GM18867 (cell line): ENCODE results near the gene DNASE1.
"Not testable (repeated sequence)": the region's sequence is repeated elsewhere in the genome, so short reads cannot be mapped to it uniquely, and the experiment has no call there.

ENCODE experiments used
- ATAC-seq: cut with Tn5 transposase; IDR thresholded peaks from one replicate; pipeline ENCODE4 v1.9.1; 2021; ENCODE audit warnings: mild to moderate bottlenecking, moderate library complexity; ENCODE audit not compliant: unreplicated experiment

DNASE1 gene

GRCh38 chr16:3640632-3641501, 13.6 kb upstream of the DNASE1 start:
- ATAC-seq = no peak

- ATAC-seq = no peak
These were observed 12.6 kb upstream of the DNASE1 start for GRCh38 chr16:3641801-3642396.

- ATAC-seq = no peak
These were observed 11.9 kb upstream of the DNASE1 start for GRCh38 chr16:3642397-3643094.

DNA sequence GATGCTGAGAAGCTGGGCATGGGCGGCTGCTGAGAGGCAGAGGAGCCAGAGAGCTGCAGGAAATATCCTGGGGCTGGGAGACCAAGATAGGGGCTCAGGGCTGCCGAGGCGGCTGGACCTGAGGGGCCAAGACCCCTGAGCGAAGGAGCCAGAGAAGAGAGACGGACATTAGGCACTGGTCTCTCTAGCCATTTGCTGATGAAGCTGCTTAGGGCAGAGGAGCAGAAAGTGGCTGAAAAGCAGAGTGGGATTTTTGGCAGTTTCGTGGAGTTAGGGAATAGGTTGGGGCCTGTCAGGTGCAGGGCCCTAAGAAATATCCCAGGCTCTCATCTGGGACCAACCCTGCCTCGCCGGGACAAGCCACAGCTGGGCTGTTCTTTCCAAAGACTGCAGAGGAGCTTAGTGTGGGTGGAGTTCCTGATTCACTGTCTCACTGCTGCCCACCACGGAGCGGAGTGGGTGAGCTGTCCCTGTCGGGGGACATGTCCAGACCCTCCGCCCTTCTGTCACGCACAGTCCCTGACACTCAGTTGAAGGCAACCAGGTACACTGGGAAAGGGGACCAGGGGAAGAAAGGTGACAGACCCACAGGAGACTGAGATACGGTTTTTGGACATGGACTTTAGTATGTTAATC, 11.3 kb upstream of the DNASE1 start:
- no peak for ATAC-seq

DNA sequence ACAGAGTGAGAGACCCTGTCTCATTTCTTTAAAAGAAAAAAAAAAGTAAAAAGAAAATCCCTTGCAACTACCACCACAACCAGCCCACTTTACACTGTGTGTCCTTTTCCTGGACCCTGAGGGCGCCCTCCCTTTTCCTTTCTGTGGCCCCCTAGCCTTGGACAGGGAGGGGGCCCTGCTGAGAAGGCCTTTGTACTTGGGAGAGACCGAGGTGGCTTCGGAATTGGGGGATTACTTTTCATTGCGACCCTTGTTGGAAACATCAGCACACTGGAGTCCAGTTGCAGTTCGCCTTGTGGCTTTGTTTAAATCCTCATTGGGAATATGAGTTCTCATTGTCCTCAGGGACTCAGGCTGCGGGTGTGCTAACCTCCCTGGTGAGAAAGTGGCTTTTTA, 9.4 kb upstream of the DNASE1 start:
- no peak for ATAC-seq

- no peak for ATAC-seq
These were observed 8.8 kb upstream of the DNASE1 start for GRCh38 chr16:3645504-3646347.

GRCh38 chr16:3646348-3646920, 8.1 kb upstream of the DNASE1 start:
- no peak for ATAC-seq

DNA sequence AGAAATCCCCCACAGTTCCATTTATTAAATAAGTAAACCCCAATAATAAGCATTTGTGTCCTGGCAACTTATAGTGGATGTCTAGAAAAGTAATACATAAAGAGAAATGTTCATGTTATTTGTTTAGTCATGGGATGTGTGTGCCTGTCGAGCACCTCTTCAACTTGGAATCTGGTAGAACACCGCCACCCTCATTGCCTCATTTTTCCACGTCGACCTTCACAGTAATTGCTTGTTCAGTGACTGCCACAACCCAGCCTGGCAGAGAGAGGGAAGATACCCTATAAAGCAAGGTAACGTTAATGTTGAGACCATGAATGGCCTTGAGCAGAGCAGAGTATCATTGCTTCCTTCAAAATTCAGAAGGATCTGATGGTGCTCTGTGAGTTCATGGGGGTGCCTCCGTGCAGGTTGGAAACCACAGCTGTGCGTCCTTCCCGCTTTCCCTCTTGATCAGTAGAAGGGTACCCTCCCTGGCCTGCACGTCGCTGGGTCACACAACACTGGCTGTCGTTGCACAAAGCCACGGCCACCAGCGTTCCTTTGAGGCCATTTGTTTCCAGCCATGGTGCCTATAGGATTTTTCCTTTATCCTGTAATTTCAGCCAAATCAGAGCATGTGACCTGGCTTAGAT, 3.7 kb upstream of the DNASE1 start:
- no peak for ATAC-seq

DNA sequence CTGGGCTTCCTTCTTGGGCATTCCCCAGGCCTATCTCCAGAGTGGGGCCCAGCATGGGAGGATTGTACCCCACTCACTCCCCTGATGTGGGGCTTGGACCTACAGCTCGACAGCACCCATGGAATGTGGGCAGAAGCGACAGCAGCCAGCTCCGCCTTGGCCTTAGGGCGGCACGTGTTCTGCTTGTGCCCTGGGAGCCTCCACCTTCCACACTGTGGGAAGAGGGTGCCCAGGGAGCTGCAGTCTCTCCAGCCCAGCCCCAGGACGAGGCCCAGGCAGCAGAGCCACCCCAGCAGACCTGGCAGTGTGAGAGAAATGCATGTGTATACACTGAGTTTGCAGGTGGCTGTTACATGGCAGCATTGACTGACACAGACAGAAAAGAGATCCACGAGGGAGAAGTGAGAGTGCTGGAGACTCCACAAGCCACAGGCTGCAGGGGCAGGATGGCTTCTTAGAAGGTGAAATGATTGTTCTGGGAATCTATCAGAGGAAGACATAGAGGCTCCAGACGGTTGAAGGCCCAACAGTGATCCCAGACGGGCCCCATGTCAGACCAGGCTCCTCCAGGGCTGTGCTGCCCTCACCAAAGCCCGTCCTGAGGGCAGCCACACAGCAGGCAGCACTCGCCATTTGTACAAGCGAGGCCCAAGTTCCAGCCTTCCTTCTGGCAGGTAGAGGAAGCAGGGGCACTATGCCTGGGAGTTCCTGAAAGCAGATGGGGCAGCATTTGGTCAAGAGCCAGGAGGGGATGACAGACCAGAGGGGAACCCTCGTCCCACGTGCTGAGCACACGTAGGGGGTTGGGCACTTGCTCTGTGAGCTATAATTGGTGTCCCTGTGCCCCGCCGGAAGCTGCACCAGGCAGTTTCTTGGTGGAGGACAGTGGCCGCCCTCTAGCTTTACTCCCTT, 2.8 kb upstream of the DNASE1 start:
- ATAC-seq = no peak

GRCh38 chr16:3652373-3653195, 1.9 kb upstream of the DNASE1 start:
- no peak for ATAC-seq

- no peak for ATAC-seq
These were observed 522 bp downstream of the DNASE1 start for GRCh38 chr16:3655030-3655395.

GRCh38 chr16:3655396-3656159, 1.1 kb downstream of the DNASE1 start:
- ATAC-seq = no peak

DNA sequence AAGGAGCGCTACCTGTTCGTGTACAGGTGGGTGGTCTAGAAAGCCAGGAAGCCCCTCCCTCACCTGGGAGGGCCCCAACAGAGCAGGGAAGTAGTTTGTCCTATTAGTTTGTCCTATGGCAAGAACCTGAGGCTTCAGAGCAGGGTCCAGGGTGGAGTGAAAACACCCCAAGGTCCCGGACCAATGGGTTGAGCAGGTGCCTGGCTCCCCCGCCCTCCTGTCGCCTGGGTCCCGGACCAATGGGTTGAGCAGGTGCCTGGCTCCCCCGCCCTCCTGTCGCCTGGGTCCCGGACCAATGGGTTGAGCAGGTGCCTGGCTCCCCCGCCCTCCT, 1.6 kb downstream of the DNASE1 start:
- ATAC-seq = not testable (repeated sequence)

GRCh38 chr16:3656491-3657468, 2.3 kb downstream of the DNASE1 start:
- no peak for ATAC-seq

DNA sequence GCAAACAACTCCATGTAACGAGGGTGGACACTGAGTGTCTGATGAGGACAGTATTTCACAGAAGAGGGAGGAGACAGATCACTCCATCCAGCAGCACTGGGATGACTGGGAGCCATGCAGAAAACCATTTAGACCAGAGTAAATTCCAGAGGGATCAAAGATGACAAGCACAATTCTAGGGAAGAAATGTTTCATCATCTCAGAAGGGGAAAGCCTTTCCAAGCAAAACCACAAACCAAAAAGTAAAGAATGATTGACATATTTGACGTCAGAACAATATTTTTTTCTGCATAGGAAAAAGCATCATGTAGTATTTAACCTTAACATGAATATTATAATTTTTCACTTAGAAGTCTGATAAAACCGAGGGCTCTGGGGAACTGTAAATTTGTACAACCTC, 4.8 kb downstream of the DNASE1 start:
- no peak for ATAC-seq

DNA sequence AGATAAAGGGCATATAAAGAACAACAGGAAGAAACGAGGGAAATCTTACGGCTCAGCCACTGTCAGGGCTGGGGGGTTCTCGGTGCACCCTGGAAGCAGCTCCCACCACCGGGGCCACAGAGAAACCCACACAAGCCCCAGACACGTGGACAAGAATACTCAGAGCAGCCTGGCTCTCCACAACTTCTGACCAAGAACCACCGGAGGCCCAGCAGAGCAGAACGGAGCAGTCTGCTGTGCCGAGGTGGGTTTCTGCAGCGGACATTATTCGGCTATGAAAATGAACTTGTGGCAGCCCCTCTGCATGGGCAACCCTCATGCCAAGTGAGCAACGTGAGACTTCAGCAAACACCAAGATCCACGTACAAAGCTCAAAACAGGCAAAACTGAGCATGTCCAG, 6.8 kb downstream of the DNASE1 start:
- ATAC-seq = no peak
